ENCODE measurements around the gene UGP2.

DNA sequence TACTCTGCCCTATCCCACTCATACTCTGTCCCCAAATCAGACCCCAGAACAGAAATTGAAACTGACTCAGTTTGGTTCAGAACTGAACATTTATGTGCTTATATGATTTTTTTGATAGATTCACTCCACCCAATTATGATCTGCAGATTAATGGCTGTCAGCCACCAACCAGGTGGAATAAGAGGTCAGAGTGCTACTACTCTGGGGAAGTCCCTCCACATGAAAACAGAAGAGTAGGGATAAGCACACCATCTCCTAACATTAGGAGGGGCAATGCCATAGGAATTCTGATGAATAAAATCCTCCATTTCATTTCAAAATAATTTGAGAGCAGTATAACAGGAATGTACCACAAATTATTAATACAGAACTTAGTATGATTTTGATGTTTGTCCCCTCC is 36.3 kb upstream of the UGP2 start:
- TF ChIP-seq EHMT2 (IDR thresholded peaks at IDR 0.05; ENCODE audit: low read depth) (no peak), FOSL2 (IDR thresholded peaks at IDR 0.05) (no peak), FOSL2 (CRISPR knock-in tag; IDR thresholded peaks at IDR 0.05) (no peak), RFX5 (IDR thresholded peaks at IDR 0.05) (no peak), RCOR1 (IDR thresholded peaks at IDR 0.05; ENCODE audit: low read depth, low read length) (no peak), POLR2A (IDR thresholded peaks at IDR 0.05; ENCODE audit: low read length) (no peak)
- TF ChIP-seq, protein P1, sequence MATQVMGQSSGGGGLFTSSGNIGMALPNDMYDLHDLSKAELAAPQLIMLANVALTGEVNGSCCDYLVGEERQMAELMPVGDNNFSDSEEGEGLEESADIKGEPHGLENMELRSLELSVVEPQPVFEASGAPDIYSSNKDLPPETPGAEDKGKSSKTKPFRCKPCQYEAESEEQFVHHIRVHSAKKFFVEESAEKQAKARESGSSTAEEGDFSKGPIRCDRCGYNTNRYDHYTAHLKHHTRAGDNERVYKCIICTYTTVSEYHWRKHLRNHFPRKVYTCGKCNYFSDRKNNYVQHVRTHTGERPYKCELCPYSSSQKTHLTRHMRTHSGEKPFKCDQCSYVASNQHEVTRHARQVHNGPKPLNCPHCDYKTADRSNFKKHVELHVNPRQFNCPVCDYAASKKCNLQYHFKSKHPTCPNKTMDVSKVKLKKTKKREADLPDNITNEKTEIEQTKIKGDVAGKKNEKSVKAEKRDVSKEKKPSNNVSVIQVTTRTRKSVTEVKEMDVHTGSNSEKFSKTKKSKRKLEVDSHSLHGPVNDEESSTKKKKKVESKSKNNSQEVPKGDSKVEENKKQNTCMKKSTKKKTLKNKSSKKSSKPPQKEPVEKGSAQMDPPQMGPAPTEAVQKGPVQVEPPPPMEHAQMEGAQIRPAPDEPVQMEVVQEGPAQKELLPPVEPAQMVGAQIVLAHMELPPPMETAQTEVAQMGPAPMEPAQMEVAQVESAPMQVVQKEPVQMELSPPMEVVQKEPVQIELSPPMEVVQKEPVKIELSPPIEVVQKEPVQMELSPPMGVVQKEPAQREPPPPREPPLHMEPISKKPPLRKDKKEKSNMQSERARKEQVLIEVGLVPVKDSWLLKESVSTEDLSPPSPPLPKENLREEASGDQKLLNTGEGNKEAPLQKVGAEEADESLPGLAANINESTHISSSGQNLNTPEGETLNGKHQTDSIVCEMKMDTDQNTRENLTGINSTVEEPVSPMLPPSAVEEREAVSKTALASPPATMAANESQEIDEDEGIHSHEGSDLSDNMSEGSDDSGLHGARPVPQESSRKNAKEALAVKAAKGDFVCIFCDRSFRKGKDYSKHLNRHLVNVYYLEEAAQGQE (IDR thresholded peaks at IDR 0.05): no peak
